NCI-H1048 (cell line): ENCODE data around the gene MBD3L3.
"Not testable (repeated sequence)": the region's sequence is repeated elsewhere in the genome, so short reads cannot be mapped to it uniquely, and the experiment has no call there.

Source experiments
- DNase-seq: peaks from one replicate; lab custom pipeline; 2025; lab: John Stamatoyannopoulos, UW

MBD3L3 gene

DNA sequence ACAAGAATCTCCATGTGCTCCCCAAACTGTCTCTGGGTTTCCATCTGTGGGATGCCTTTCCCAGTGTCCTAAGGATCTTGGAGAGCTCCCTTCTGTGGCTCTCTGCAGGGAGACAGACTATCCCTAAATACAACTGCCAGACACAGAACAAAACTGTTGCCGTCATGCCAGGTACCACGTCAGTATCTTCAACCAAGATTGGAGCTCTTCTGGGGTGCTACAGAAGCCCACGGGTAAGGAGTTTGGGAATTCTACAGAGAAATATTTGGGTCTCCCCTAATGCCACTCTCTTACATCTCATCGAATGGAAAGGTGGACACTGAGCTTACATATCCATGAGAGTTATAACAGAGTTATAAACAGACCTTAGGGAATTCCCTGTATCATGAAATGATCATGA, 4.9 kb upstream of the MBD3L3 start:
- no peak for DNase-seq

DNA sequence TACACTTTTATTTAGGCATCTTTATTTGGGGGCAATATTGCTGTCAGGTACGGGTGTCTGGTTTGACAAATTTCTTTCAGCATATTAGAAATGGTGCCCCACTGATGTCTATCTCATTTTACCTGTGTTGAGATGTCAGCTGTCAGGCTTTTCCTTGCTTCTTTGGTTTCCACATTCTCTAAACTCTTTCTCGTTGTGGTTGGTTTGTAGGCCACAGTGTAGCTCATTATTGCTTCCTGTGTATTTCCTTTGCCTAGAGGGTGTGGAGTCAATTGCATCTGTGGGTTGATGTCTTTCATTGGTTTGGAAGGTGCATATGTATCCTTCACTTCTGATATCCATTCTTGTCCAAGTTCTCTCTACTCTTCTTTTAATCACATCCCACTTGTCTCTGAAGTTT, 1.5 kb upstream of the MBD3L3 start:
- DNase-seq: not testable (repeated sequence)

DNA sequence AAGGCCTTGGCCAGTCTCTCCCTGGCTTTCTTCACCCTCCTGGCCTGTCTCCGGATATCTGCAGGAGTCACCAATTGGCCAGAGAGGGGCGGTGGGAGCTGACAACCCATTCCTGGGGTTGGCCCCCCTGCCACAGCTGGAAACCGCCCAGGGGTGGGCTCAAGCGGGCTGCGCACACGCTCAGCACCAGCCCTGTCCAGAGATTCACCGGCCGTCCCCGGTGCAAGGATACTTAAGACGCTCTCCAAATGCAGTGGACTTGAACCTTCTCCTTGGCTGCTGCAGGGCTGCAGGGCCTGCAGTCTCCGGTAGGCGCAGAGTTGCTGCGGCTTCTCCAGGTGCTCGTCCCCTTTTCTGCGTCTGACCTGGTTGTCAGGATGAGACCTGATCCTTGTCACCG, 2.1 kb downstream of the MBD3L3 start:
- DNase-seq: not testable (repeated sequence)

DNA sequence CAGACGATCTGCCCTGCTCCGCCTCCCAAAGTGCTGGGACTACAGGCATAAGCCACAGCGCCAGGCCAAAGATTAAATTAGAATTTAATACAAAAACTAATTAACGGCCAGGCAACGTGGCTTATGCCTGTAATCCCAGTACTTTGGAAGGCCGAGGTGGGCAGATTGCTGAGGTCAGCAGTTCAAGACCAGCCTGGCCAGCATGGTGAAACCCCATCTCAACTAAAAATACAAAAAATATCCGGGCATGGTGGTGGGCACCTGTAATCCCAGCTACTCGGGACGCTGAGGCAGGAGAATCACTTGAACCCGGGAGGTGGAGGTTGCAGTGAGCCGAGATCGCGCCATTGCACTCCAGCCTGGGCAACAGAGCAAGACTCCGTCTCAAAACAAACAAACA, 2.8 kb downstream of the MBD3L3 start:
- not testable (repeated sequence) for DNase-seq

DNA sequence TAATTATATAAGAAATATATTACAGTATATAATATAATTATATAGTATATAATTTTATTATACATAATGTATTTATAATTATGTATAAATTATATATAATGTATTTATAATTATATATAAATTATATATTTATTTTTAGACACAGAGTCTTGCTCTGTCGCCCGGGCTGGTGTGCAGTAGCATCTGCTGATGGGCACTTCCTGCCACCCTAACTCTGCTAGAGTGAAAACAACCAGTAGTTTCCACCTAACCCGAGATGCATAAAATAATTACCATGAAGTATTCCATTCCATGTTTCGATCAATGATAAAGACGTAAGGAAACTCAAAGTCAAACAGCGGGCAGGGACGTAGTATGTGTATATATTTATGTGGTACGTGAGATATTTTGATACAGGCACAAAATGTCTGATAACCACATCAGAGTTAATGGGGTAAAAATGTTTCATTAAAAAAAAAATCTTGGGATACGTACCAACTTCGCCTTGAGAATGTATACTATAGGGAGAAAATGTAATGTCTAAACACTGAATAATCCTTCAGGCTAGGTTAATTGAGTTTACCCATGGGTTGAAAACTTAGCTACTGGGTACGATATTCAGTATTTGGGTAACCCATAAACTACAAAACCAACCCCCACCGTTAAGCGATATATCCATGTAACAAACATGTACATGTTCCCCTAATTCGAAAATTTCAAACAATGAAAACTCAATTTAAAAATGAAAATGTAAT, 3.7 kb downstream of the MBD3L3 start:
- not testable (repeated sequence) for DNase-seq

DNA sequence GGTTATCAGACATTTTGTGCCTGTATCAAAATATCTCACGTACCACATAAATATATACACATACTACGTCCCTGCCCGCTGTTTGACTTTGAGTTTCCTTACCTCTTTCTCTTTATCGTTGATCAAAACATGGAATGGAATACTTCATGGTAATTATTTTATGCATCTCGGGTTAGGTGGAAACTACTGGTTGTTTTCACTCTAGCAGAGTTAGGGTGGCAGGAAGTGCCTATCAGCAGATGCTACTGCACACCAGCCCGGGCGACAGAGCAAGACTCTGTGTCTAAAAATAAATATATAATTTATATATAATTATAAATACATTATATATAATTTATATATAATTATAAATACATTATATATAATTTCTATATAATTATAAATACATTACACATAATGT, 5.6 kb downstream of the MBD3L3 start:
- not testable (repeated sequence) for DNase-seq

DNA sequence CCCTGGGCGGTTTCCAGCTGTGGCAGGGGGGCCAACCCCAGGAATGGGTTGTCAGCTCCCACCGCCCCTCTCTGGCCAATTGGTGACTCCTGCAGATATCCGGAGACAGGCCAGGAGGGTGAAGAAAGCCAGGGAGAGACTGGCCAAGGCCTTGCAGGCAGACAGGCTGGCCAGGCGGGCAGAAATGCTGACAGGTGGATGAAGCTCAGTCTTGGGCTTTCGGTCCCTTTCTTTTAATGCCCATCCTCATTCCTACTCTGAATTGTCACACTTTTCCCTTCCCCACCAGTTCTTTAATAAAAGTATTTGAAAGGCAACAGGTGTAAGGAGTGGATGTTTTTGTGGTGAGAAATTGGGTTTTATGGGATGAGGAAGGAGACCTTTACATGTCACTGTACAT, 7.1 kb downstream of the MBD3L3 start:
- not testable (repeated sequence) for DNase-seq

DNA sequence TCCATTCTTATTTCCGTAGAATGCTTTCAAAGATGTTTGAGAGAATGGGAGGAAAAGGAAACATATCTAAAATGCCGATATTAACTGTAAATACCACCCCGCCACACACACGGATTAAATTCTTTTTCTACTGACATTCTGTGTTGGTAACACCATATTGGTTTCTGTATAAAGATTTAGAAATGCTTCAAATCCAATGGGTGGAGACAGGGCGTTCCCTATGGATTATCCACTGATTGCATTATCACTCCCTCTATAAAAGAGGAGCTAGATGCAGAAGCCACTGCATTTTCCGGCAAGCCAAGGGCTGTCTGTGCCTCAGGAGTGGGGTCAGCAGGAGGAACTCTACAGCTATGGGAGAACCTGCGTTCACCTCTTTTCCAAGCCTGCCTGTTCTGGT, 9.5 kb downstream of the MBD3L3 start, which contains the start of gene MBD3L2:
MBD3L2 (plus strand) TSS at position 301 of the 400 bp plus-strand sequence; CDS start at position 354, 53 bp downstream.
- not testable (repeated sequence) for DNase-seq

DNA sequence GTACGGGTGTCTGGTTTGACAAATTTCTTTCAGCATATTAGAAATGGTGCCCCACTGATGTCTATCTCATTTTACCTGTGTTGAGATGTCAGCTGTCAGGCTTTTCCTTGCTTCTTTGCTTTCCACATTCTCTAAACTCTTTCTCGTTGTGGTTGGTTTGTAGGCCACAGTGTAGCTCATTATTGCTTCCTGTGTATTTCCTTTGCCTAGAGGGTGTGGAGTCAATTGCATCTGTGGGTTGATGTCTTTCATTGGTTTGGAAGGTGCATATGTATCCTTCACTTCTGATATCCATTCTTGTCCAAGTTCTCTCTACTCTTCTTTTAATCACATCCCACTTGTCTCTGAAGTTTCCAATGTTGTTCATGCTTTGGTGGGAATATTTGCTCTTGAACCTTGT, 16.9 kb downstream of the MBD3L3 start:
- not testable (repeated sequence) for DNase-seq

DNA sequence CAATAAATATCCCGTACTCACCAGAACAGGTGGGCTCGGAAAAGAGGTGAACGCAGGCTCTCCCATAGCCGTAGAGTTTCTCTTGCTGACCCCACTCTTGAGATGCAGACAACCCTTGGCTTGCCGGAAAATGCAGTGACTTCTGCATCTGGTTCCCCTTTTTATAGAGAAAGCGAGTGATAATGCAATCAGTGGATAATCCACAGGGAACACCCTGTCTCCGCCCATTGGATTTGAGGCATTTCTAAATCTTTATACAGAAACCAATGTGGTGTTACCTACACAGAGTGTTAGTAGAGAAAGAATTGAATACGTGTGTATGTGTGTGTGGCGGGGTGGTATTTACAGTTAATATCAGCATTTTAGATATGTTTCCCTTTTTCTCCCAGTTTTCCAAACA, 18.4 kb downstream of the MBD3L3 start, which contains the start of gene MBD3L4:
MBD3L4 (minus strand) TSS at position 101 of the 400 bp plus-strand sequence; CDS start at position 66, 35 bp downstream.
- DNase-seq: not testable (repeated sequence)

DNA sequence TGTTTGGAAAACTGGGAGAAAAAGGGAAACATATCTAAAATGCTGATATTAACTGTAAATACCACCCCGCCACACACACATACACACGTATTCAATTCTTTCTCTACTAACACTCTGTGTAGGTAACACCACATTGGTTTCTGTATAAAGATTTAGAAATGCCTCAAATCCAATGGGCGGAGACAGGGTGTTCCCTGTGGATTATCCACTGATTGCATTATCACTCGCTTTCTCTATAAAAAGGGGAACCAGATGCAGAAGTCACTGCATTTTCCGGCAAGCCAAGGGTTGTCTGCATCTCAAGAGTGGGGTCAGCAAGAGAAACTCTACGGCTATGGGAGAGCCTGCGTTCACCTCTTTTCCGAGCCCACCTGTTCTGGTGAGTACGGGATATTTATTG, 28.2 kb downstream of the MBD3L3 start, which contains the start of gene MBD3L5:
MBD3L5 (plus strand) TSS at position 301 of the 400 bp plus-strand sequence; CDS start at position 335, 34 bp downstream.
- not testable (repeated sequence) for DNase-seq

DNA sequence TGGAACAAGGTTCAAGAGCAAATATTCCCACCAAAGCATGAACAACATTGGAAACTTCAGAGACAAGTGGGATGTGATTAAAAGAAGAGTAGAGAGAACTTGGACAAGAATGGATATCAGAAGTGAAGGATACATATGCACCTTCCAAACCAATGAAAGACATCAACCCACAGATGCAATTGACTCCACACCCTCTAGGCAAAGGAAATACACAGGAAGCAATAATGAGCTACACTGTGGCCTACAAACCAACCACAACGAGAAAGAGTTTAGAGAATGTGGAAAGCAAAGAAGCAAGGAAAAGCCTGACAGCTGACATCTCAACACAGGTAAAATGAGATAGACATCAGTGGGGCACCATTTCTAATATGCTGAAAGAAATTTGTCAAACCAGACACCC, 29.7 kb downstream of the MBD3L3 start:
- DNase-seq: not testable (repeated sequence)

DNA sequence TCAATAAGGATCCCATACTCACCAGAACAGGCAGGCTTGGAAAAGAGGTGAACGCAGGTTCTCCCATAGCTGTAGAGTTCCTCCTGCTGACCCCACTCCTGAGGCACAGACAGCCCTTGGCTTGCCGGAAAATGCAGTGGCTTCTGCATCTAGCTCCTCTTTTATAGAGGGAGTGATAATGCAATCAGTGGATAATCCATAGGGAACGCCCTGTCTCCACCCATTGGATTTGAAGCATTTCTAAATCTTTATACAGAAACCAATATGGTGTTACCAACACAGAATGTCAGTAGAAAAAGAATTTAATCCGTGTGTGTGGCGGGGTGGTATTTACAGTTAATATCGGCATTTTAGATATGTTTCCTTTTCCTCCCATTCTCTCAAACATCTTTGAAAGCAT, 37.1 kb downstream of the MBD3L3 start, which contains the start of gene MBD3L2B:
MBD3L2B (minus strand) TSS at position 101 of the 400 bp plus-strand sequence; CDS start at position 67, 34 bp downstream.
- not testable (repeated sequence) for DNase-seq

DNA sequence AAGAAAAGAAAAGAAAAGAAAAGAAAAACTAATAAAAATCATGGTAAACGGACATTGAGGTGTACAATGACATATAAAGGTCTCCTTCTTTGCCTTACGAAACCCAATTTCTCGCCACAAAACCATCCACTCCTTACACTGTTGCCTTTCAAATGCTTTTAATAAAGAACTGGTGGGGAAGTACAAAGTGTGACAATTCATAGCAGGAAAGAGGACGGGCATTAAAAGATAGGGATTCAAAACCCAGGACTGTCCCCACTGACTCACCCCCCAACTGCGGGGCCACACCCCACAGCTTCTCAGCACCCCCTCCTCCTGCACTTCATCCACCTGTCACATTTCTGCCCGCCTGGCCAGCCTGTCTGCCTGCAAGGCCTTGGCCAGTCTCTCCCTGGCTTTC, 39.6 kb downstream of the MBD3L3 start:
- no peak for DNase-seq

DNA sequence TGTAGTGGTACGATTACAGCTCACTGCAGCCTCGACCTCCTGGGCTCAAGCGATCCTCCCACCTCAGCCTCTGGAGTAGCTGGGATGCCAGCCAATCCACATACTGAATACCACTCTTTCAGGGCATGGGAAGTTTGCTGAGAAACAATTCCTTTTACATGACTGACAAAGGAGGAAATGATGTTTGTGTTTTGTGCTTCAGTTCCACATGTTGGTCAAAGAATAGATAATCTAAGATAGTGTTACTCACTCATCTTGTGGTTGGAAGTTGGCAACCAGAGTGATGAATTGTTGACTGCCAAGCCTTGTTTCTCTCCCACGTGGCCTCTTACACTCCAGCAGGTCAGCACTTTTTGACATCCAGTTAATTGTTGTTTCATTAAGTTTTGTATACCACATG, 44.8 kb downstream of the MBD3L3 start:
- DNase-seq: no peak

DNA sequence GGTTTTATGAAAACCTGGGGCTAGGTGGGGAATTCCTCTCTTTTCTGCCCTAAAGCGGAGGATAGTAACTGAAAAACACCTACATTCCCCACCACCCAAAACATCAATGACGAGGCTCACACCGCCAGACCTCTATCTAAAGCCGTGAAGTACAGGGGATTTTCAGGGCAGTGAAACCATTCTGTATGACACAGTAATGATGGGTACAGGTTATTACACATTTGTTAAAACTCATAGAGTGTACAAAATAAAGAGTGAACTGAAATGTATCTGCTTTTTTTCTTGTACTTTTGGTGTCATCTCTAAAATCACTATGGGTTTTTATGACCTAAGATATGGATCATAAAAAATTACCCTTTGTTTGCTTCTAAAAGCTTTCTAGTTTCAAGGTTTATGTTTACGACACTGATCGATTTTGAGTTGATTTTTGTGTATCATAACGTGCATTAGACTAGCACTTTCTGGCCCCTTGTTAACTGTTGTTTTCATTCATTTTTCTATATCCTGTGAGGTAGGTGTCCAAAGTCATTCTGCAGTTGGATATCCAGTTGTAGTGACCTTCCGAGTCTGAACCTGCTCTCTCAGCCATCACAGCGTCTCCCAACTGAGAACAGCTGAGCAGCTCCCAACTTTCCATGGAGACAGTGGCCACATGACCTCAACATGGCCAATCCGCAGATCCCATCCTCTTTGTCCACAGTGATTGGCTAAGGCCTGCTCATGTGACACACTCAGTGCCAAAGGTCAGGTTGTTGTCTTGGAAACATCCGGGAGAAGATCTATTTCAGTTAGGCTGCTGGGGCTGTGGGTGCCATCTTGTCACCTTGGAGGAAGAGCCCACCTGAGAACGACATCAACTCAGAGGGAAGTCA, 47.5 kb downstream of the MBD3L3 start:
- DNase-seq: no peak

DNA sequence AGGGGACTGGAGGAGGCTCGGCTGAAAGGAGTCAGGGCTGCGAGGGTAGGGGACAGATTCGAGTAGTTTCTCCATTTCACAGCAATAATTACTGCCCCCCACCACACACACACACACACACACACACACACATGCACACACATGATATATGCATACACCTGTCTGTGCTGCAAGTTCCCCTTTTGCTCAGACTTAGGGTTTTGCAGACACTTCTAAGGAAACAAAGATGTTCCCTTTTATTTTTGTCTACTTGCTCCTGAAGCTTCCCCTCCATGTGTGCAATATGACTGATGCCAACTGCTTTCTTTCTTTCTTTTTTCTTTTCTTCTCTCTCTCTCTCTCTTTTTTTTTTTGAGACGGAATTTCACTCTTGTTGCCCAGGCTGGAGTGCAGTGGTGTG, 50.6 kb downstream of the MBD3L3 start:
- no peak for DNase-seq
